Brain microvascular endothelial cell (primary cell): ENCODE measurements around the gene CEBPA.

Experiments
- DNase-seq: peaks from one replicate; pipeline ENCODE4 v3.0.0-alpha.2; 2020
- H3K27ac ChIP-seq: fragments of 250-450 bp; sonication (Bioruptor Pico); 2 replicates; pipeline ENCODE4 v1.5.1; 2020; ENCODE audit warnings: mild to moderate bottlenecking, moderate library complexity
- H3K27me3 ChIP-seq: fragments of 250-450 bp; sonication (Bioruptor Pico); replicated peaks from 2 replicates; pipeline ENCODE4 v1.5.1; 2020; ENCODE audit warnings: mild to moderate bottlenecking
- H3K36me3 ChIP-seq: fragments of 250-450 bp; sonication (Bioruptor Pico); replicated peaks from 2 replicates; pipeline ENCODE4 v1.5.1; 2020; ENCODE audit warnings: mild to moderate bottlenecking
- H3K4me3 ChIP-seq: 2 replicates; pipeline ENCODE4 v1.5.1; 2011; ENCODE audit warnings: low read depth, mild to moderate bottlenecking, control low read depth, low read length, moderate library complexity
- in situ Hi-C: cut with HindIII; loops from 2 replicates; pipeline ENCODE4 v1.10.0; 2017; ENCODE audit warnings: low sequenced_read_pairs, low pct_ligation_motif_present
- TF ChIP-seq, protein P1 (sequence below): IDR thresholded peaks from 2 replicates; pipeline ENCODE4 v1.5.1; 2011; ENCODE audit warnings: low read depth, mild to moderate bottlenecking, moderate library complexity, low read length, control low read depth, inconsistent platforms; ENCODE audit errors: missing control alignments

Gene CEBPA

DNA sequence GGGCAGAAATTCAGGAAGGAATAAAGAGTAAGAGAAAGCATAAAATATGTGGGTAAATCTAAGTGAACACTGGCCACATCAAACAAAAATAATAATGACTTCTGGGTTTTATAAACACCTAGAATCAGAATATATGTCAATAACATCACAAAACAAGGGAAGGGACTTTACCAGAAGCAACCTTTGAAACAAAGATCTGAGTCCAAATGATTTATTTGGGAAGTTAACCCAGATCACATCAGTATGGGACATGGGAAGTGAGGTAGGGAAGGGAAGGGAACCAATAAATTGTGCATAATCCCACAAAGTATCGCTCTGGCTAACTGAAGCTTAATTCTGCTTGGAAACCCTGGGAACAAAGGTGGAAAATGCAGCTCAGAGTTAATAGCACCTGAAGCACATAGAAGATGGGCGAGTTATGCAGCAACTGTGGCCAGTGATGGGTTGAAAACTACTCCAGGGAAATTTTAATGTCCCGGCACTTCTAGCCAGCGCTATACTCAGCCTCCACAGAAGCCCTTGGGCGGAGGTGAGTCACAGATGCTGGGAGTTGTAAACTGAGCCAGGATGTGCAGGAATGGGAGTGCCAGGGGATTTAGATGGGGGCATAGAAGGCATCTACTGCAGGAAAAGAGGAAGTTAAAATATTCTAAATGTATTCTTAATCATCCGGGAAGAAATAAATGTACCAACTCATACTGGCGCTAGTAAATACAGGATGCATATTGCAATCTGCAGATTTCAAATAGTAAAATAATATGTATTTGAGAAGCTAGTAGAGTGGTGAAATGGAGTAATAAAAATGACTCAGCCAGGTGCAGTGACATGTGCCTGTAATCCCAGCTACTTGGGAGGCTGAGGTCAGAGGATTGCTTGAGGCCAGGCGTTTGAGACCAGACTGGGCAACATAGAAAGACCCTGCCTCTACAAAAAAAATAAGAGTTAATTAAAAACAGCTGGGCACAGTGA, 37.0 kb upstream of the CEBPA start:
- Histone ChIP-seq H3K36me3 (no peaks in the 10 kb centered on the region), H3K4me3 (no peak overlapping the region), H3K27ac (no peak overlapping the region), H3K27me3 (no peaks in the 10 kb centered on the region)
- no peak for DNase-seq
- TF ChIP-seq, protein P1, sequence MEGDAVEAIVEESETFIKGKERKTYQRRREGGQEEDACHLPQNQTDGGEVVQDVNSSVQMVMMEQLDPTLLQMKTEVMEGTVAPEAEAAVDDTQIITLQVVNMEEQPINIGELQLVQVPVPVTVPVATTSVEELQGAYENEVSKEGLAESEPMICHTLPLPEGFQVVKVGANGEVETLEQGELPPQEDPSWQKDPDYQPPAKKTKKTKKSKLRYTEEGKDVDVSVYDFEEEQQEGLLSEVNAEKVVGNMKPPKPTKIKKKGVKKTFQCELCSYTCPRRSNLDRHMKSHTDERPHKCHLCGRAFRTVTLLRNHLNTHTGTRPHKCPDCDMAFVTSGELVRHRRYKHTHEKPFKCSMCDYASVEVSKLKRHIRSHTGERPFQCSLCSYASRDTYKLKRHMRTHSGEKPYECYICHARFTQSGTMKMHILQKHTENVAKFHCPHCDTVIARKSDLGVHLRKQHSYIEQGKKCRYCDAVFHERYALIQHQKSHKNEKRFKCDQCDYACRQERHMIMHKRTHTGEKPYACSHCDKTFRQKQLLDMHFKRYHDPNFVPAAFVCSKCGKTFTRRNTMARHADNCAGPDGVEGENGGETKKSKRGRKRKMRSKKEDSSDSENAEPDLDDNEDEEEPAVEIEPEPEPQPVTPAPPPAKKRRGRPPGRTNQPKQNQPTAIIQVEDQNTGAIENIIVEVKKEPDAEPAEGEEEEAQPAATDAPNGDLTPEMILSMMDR: no peak
- in situ Hi-C loops: no loop called here

DNA sequence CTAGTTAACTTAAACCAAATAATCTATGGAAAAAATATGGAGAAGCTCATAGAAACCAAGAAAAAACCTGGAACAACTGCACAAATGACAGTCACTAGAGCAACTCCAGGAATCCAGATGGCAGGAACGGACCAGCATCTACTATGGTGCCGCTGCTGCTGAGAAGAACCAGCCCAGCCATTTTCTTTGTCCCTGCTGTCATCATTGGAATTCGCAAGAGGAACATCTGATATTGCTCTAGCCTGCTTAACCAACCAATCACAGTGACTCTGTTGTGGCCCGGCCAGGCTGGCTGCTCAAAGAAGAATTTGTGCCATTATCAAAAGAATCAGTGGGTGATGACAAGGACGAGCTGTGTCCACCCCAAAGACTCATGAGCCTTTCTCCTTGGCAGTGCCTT, 33.1 kb upstream of the CEBPA start:
- H3K27ac ChIP-seq: no peak overlapping the region
- no peaks in the 10 kb centered on the region for H3K36me3 ChIP-seq
- H3K4me3 ChIP-seq: no peak overlapping the region
- in situ Hi-C loops: no loop called here
- no peaks in the 10 kb centered on the region for H3K27me3 ChIP-seq
- DNase-seq: no peak
- TF ChIP-seq, protein P1: no peak

DNA sequence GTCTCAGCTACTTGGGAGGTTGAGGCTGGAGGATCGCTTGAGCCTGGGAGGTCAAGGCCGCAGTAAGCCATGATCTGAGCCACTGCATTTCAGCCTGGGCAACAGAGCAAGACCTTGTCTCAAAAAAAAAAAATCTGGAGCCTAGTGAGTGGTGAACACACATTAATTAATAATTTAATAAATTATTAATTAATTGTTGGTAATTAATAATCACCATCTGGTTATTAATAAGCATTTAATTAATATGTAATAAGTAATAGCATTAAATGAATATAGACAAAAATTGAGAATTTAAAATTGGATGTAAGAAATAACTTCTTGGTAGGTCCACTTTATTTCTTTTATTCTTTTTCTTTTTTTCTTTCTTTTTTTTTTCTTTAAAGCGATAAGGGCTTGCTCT, 31.9 kb upstream of the CEBPA start:
- TF ChIP-seq, protein P1: no peak
- Histone ChIP-seq H3K27ac (no peak overlapping the region), H3K4me3 (no peak overlapping the region), H3K27me3 (no peaks in the 10 kb centered on the region), H3K36me3 (no peaks in the 10 kb centered on the region)
- DNase-seq: no peak
- in situ Hi-C loops: no loop called here

DNA sequence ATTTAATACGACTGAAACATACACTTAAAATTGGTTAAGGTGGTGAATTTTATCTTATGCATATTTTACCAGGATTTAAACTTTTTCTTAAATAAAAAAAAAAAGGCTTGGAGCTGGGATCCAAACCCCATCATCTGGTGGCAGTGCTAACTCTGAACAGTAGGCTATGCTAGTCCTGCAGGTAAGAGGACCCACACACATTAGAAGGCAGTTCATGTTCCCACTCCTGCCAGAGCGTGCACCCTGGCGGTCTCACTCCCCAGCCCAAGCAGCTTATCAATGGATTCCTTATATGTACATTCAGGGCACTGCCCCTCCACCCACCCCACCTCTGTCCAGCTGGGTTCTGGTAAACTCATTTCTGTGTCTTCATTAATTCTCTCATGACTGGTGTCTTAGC, 31.3 kb upstream of the CEBPA start:
- no peak for DNase-seq
- no peak overlapping the region for H3K27ac ChIP-seq
- no peak overlapping the region for H3K4me3 ChIP-seq
- TF ChIP-seq, protein P1: no peak
- H3K27me3 ChIP-seq: no peaks in the 10 kb centered on the region
- no peaks in the 10 kb centered on the region for H3K36me3 ChIP-seq
- in situ Hi-C loops: no loop called here

DNA sequence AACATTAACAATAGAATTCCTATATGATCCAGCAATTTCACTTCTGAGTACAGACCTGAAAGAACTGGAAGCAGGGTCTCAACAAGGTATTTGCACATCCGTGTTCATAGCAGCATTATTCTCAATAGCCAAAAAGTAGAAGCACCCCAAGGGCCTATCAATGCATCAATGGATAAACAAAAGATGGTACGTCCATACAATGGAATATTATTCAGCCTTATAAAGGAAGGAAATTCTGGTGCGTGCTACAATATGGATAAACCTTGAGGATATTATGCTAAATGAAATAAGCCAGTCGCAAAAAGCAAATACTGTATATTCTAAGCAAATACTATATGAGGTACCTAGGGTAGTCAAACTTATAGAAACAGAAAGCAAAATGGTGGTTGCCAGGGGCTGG, 30.8 kb upstream of the CEBPA start:
- H3K36me3 ChIP-seq: no peaks in the 10 kb centered on the region
- in situ Hi-C loops: no loop called here
- H3K4me3 ChIP-seq: no peak overlapping the region
- H3K27me3 ChIP-seq: no peaks in the 10 kb centered on the region
- no peak for DNase-seq
- TF ChIP-seq, protein P1: no peak
- H3K27ac ChIP-seq: no peak overlapping the region
